Immature natural killer cell (primary cell): ENCODE data around the gene DGKG. TPM values are rescaled to one million over a fixed set of nuclear protein-coding genes. Genes with fewer than 3 reads are reported as not detected.
A peak's percentile ranks its signal among the peaks of the same experiment; 100 is the strongest.

Source experiments
- DNase-seq, 3 donors: peaks; one replicate each; pipeline ENCODE4 v3.0.0; 2022; ENCODE audit warnings: mixed read lengths in 1 of 3
- H3K27ac Mint-ChIP-seq, 6 donors: one replicate each; pipeline ENCODE4 v1.8.0; 2020; ENCODE audit warnings: mixed read lengths in 6 of 6, mild to moderate bottlenecking in 5 of 6, inconsistent platforms in 4 of 6, moderate library complexity in 3 of 6
- H3K27me3 Mint-ChIP-seq, 3 donors: one replicate each; pipeline ENCODE4 v1.8.0; 2020 to 2021; ENCODE audit warnings: low read depth in 3 of 3, mild to moderate bottlenecking in 3 of 3, mixed read lengths in 3 of 3, moderate library complexity in 3 of 3, inconsistent platforms in 1 of 3
- H3K36me3 Mint-ChIP-seq, 3 donors: one replicate each; pipeline ENCODE4 v1.8.0; 2020; ENCODE audit warnings: mixed read lengths in 3 of 3, inconsistent platforms in 2 of 3, mild to moderate bottlenecking in 2 of 3
- H3K4me1 Mint-ChIP-seq, 2 donors: one replicate each; pipeline ENCODE4 v1.8.0; 2020; ENCODE audit warnings: inconsistent platforms in 2 of 2, mild to moderate bottlenecking in 2 of 2, mixed read lengths in 2 of 2, moderate library complexity in 1 of 2
- H3K4me3 Mint-ChIP-seq, 5 donors: one replicate each; pipeline ENCODE4 v1.8.0; 2020; ENCODE audit warnings: mild to moderate bottlenecking in 5 of 5, mixed read lengths in 5 of 5, inconsistent platforms in 3 of 5, moderate library complexity in 3 of 5
- H3K9me3 Mint-ChIP-seq, 6 donors: one replicate each; pipeline ENCODE4 v1.8.0; 2020; ENCODE audit warnings: mild to moderate bottlenecking in 6 of 6, mixed read lengths in 6 of 6, inconsistent platforms in 4 of 6, moderate library complexity in 3 of 6
- polyA plus RNA-seq, 3 donors: library from polyadenylated mRNA; unstranded; fragments of 300-500 nt; fragmentation: Illumina TruSeq; gene quantifications; one replicate each; pipeline ENCODE4 v1.2.3, GENCODE V29; 2021

The DGKG gene
- polyA plus RNA-seq, 3 donors from 2014 or later, result 0.07 to 0.86 TPM; not detected in 1

DNA sequence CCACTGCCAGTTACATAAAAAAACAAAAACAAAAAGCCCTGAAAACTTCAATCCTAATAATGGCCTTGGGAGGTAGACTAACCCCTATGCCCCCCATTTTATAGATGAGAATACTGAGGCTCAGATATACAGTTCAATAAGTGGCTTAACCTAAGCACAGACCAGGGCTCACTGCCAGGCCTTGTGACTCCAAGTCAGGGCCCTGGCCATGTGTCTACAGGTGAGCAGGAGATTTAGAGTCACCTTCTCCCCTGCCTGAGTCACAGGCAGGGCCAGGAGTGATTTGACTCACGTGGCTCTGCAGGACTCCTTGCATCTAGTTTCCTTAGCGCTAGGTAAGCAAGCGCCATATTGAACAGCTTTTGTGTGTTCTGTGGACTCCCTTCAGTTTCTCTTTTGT lies 154.5 kb downstream of the DGKG start:
- H3K27ac Mint-ChIP-seq, result no peak overlapping the region

GRCh38 chr3:186200726-186201125 lies 161.3 kb downstream of the DGKG start:
- no peak for DNase-seq
- Mint-ChIP-seq H3K9me3 (no peaks in the 10 kb centered on the region), H3K36me3 (no peaks in the 10 kb centered on the region), H3K27ac (no peak overlapping the region), H3K27me3 (peaks cover 0 to 2% (median 0%) of the 10 kb centered on the region in 3 donors), H3K4me1 (no peaks in the 10 kb centered on the region), H3K4me3 (no peak overlapping the region)

More for the DNA sequence above, 154.5 kb downstream of the DGKG start:
- Mint-ChIP-seq H3K4me3 (no peak overlapping the region), H3K9me3 (no peaks in the 10 kb centered on the region), H3K36me3 (peaks cover 0 to 4% (median 0%) of the 10 kb centered on the region in 3 donors), H3K27me3 (peaks cover 0 to 2% (median 2%) of the 10 kb centered on the region in 3 donors), H3K4me1 (no peaks in the 10 kb centered on the region)
- no peak for DNase-seq

- H3K27me3 Mint-ChIP-seq, result peaks cover 3 to 9% (median 9%) of the 10 kb centered on the region in 3 donors
- H3K4me3 Mint-ChIP-seq, result no peak overlapping the region
- no peaks in the 10 kb centered on the region for H3K36me3 Mint-ChIP-seq
- no peaks in the 10 kb centered on the region for H3K4me1 Mint-ChIP-seq
- no peak overlapping the region for H3K27ac Mint-ChIP-seq
- no peaks in the 10 kb centered on the region for H3K9me3 Mint-ChIP-seq
- DNase-seq, result no peak
These were observed 163.6 kb downstream of the DGKG start for GRCh38 chr3:186198442-186198841.

- Mint-ChIP-seq H3K4me3 (peak overlapping the region in 1 of 5 donors; percentile 4), H3K9me3 (no peaks in the 10 kb centered on the region), H3K27ac (no peak overlapping the region), H3K4me1 (no peaks in the 10 kb centered on the region), H3K27me3 (peaks cover 9 to 16% (median 12%) of the 10 kb centered on the region in 3 donors), H3K36me3 (no peaks in the 10 kb centered on the region)
- no peak for DNase-seq
These were observed 167.6 kb downstream of the DGKG start for GRCh38 chr3:186194451-186194811.

- Mint-ChIP-seq H3K4me1 (no peaks in the 10 kb centered on the region), H3K27me3 (peaks cover 9 to 16% (median 12%) of the 10 kb centered on the region in 3 donors), H3K27ac (no peak overlapping the region), H3K9me3 (no peaks in the 10 kb centered on the region), H3K36me3 (no peaks in the 10 kb centered on the region), H3K4me3 (no peak overlapping the region)
- no peak for DNase-seq
These were observed 168.2 kb downstream of the DGKG start for GRCh38 chr3:186193534-186194450.

DNA sequence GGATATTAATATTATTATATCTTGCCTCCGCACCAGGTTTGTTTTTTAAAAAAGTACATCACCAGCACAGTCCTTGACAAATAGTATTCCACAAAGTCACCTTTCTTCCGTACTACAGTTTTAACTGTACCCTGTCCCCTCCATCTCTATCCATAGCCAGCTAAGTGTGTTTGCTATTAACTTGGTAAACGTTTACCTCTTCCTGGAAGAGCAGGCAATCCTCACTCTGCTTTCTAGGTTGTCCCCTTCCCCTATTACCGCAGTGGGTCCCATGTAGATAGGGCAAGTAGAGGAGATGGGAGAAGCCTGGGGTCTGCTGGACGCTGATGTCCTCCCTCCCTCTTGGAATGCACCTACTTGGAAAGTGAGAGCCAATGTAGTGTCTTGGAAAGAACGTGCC lies 169.2 kb downstream of the DGKG start:
- Mint-ChIP-seq H3K27ac (no peak overlapping the region), H3K36me3 (no peaks in the 10 kb centered on the region), H3K4me1 (no peaks in the 10 kb centered on the region), H3K4me3 (no peak overlapping the region), H3K9me3 (no peaks in the 10 kb centered on the region), H3K27me3 (peaks cover 9 to 16% (median 15%) of the 10 kb centered on the region in 3 donors)
- no peak for DNase-seq

- Mint-ChIP-seq H3K36me3 (peaks cover 0 to 5% (median 0%) of the 10 kb centered on the region in 3 donors), H3K27ac (no peak overlapping the region), H3K4me1 (peaks cover 22 to 24% of the 10 kb centered on the region in 2 donors), H3K27me3 (peaks cover 7 to 14% (median 13%) of the 10 kb centered on the region in 3 donors), H3K9me3 (no peaks in the 10 kb centered on the region), H3K4me3 (no peak overlapping the region)
- no peak for DNase-seq
These were observed 172.5 kb downstream of the DGKG start for GRCh38 chr3:186189492-186189891.

GRCh38 chr3:186187401-186188275 lies 174.4 kb downstream of the DGKG start:
- Mint-ChIP-seq H3K27ac (peak overlapping the region in 1 of 6 donors; percentile 26), H3K4me1 (peaks cover 23 to 31% of the 10 kb centered on the region in 2 donors), H3K4me3 (no peak overlapping the region), H3K36me3 (peaks cover 0 to 5% (median 0%) of the 10 kb centered on the region in 3 donors), H3K27me3 (peaks cover 6 to 8% (median 7%) of the 10 kb centered on the region in 3 donors), H3K9me3 (no peaks in the 10 kb centered on the region)
- no peak for DNase-seq

- peak overlapping the region; percentile 50 to 81 (median 77) for H3K4me3 Mint-ChIP-seq
- peak; percentile 22 to 40 (median 25) for DNase-seq
- peaks cover 41 to 42% of the 10 kb centered on the region in 2 donors for H3K4me1 Mint-ChIP-seq
- H3K36me3 Mint-ChIP-seq, result peaks cover 0 to 5% (median 0%) of the 10 kb centered on the region in 3 donors
- peaks cover 0 to 6% (median 2%) of the 10 kb centered on the region in 3 donors for H3K27me3 Mint-ChIP-seq
- peak overlapping the region; percentile 65 to 92 (median 79) for H3K27ac Mint-ChIP-seq
- H3K9me3 Mint-ChIP-seq, result no peaks in the 10 kb centered on the region
These were observed 176.7 kb downstream of the DGKG start for GRCh38 chr3:186185194-186185787.

DNA sequence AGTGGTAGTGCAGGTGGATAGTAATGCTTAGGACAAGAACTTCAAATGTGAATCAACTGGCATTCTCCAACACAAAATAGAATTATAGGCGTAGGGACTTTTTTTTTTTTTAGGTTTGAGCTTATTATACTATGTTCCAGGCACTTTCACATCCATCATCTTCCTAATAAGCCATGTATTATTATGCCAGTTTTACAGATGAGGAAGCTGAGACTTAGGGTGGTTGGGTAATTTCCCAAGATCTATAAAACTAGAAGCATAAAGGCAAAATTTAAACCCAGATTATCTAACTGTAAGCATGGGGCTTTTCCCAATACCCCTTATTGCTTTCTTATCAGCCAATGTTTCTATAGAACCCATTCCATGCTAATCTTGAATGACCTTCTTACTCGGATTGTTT lies 178.0 kb downstream of the DGKG start:
- peaks cover 51 to 52% of the 10 kb centered on the region in 2 donors for H3K4me1 Mint-ChIP-seq
- no peaks in the 10 kb centered on the region for H3K9me3 Mint-ChIP-seq
- DNase-seq, result no peak
- peak overlapping the region in 1 of 6 donors; percentile 32 for H3K27ac Mint-ChIP-seq
- H3K27me3 Mint-ChIP-seq, result peaks cover 0 to 6% (median 2%) of the 10 kb centered on the region in 3 donors
- peaks cover 0 to 5% (median 0%) of the 10 kb centered on the region in 3 donors for H3K36me3 Mint-ChIP-seq
- no peak overlapping the region for H3K4me3 Mint-ChIP-seq

DNA sequence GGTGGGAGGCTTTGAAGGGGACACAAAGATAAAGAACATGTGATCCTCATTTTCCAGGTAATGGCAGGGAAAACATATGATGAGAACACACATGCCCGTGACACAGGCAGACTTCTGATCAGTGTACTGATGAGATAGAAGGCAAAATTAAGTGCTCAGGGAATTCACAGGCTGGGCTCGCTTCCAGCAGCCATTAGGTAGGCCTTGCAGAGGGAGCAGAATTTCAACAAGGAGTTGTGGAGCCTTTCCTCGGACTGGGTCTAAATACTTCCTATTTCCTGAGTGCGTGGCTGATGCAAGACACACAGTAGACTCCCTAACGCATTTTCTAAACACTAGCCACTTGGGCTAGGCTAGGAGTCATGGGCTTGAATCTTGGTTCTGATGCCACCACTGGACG lies 179.2 kb downstream of the DGKG start:
- peaks cover 0 to 2% (median 2%) of the 10 kb centered on the region in 3 donors for H3K27me3 Mint-ChIP-seq
- H3K27ac Mint-ChIP-seq, result peak overlapping the region in 1 of 6 donors; percentile 53
- no peak for DNase-seq
- H3K4me3 Mint-ChIP-seq, result no peak overlapping the region
- H3K36me3 Mint-ChIP-seq, result peaks cover 0 to 5% (median 0%) of the 10 kb centered on the region in 3 donors
- H3K4me1 Mint-ChIP-seq, result peaks cover 51 to 52% of the 10 kb centered on the region in 2 donors
- no peaks in the 10 kb centered on the region for H3K9me3 Mint-ChIP-seq

GRCh38 chr3:186181901-186182300 lies 180.1 kb downstream of the DGKG start:
- Mint-ChIP-seq H3K4me3 (no peak overlapping the region), H3K27ac (peak overlapping the region in 1 of 6 donors; percentile 75), H3K9me3 (no peaks in the 10 kb centered on the region), H3K36me3 (peaks cover 0 to 3% (median 0%) of the 10 kb centered on the region in 3 donors), H3K4me1 (peaks cover 50 to 51% of the 10 kb centered on the region in 2 donors), H3K27me3 (peaks cover 0 to 5% (median 0%) of the 10 kb centered on the region in 3 donors)
- no peak for DNase-seq

- Mint-ChIP-seq H3K4me1 (peaks cover 41 to 44% of the 10 kb centered on the region in 2 donors), H3K27me3 (peaks cover 0 to 6% (median 0%) of the 10 kb centered on the region in 3 donors), H3K9me3 (no peaks in the 10 kb centered on the region), H3K36me3 (no peaks in the 10 kb centered on the region), H3K4me3 (no peak overlapping the region), H3K27ac (peak overlapping the region in 5 of 6 donors; percentile 41 to 73 (median 45))
- DNase-seq, result no peak
These were observed 181.0 kb downstream of the DGKG start for GRCh38 chr3:186180891-186181481.
